ENCODE measurements around the gene PCSK2. TPM values are rescaled to one million over a fixed set of nuclear protein-coding genes. Genes with fewer than 3 reads are reported as not detected.

The PCSK2 gene
- total and polyA plus RNA-seq, 4 donors = 0.08 to 0.14 (median 0.09) TPM; not detected in 1

GRCh38 chr20:17295991-17296390 lies 69.2 kb downstream of the PCSK2 start (continued):
- no peak for TF ChIP-seq ZBTB33 (IDR thresholded peaks at IDR 0.05)
- TF ChIP-seq TAF1 (conservative IDR thresholded peaks at IDR 0.05) = no peak
- TF ChIP-seq HNF4A (conservative IDR thresholded peaks at IDR 0.05) = no peak

DNA sequence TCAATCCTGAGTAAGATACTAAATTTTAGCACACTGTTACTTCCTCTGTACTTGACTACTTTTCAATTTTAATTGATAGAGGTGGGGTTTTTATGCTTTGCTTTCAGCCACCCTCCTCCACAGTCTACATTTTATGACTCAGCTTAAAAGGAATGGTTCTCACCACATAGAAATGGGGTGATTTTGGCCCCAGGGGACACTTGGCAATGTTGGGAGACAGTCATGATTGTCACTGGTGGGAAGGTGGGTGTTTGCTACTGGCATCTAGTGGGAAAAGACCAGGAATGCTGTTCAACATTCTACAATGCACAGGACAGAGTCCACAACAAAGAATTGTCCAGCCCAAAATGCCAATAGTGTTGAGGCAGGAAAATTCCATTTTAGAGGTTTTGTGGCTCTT lies 71.3 kb downstream of the PCSK2 start:
- Histone ChIP-seq H3K4me3 (ENCODE audit: low read depth in 1 of 3, low read length in 3 of 3) (no peak overlapping the region), H3K27me3 (ENCODE audit: control insufficient read depth in 4 of 4, insufficient read depth in 4 of 4, low read length in 3 of 4) (no peaks in the 10 kb centered on the region), H3K36me3 (ENCODE audit: control insufficient read depth in 4 of 4, insufficient read depth in 3 of 4, low read depth in 1 of 4, low read length in 3 of 4) (no peaks in the 10 kb centered on the region), H3K9me3 (ENCODE audit: control insufficient read depth in 4 of 4, low read length in 3 of 4) (no peaks in the 10 kb centered on the region), H3K4me1 (ENCODE audit: control insufficient read depth in 4 of 4, insufficient read depth in 4 of 4, low read length in 3 of 4) (no peaks in the 10 kb centered on the region), H3K27ac (ENCODE audit: low read depth in 1 of 2, low read length in 2 of 2) (no peak overlapping the region), H3K9ac (ENCODE audit: low read depth in 1 of 2, low read length in 2 of 2) (no peak overlapping the region)
- TF ChIP-seq SP1 (IDR thresholded peaks at IDR 0.05) (no peak), RXRA (IDR thresholded peaks at IDR 0.05) (no peak), YY1 (IDR thresholded peaks at IDR 0.05) (no peak), ATF3 (IDR thresholded peaks at IDR 0.05) (no peak), NR2F2 (IDR thresholded peaks at IDR 0.05) (no peak), TAF1 (conservative IDR thresholded peaks at IDR 0.05) (no peak), FOXA2 (IDR thresholded peaks at IDR 0.05) (no peak), JUND (IDR thresholded peaks at IDR 0.05) (no peak), RAD21 (IDR thresholded peaks at IDR 0.05) (no peak), MAX (IDR thresholded peaks at IDR 0.05) (no peak), HNF4G (IDR thresholded peaks at IDR 0.05) (no peak), HNF4A (conservative IDR thresholded peaks at IDR 0.05) (no peak), EGR1 (IDR thresholded peaks at IDR 0.05; ENCODE audit: low read depth in 2 of 2) (no peak), GABPA (IDR thresholded peaks at IDR 0.05 in 1 of 2, conservative IDR thresholded peaks at IDR 0.05 in 1 of 2) (no peak), FOXA1 (IDR thresholded peaks at IDR 0.05) (no peak), CTCF (IDR thresholded peaks at IDR 0.05; ENCODE audit: low read depth, low read length, missing input control) (no peak)
- TF ChIP-seq, protein P1, sequence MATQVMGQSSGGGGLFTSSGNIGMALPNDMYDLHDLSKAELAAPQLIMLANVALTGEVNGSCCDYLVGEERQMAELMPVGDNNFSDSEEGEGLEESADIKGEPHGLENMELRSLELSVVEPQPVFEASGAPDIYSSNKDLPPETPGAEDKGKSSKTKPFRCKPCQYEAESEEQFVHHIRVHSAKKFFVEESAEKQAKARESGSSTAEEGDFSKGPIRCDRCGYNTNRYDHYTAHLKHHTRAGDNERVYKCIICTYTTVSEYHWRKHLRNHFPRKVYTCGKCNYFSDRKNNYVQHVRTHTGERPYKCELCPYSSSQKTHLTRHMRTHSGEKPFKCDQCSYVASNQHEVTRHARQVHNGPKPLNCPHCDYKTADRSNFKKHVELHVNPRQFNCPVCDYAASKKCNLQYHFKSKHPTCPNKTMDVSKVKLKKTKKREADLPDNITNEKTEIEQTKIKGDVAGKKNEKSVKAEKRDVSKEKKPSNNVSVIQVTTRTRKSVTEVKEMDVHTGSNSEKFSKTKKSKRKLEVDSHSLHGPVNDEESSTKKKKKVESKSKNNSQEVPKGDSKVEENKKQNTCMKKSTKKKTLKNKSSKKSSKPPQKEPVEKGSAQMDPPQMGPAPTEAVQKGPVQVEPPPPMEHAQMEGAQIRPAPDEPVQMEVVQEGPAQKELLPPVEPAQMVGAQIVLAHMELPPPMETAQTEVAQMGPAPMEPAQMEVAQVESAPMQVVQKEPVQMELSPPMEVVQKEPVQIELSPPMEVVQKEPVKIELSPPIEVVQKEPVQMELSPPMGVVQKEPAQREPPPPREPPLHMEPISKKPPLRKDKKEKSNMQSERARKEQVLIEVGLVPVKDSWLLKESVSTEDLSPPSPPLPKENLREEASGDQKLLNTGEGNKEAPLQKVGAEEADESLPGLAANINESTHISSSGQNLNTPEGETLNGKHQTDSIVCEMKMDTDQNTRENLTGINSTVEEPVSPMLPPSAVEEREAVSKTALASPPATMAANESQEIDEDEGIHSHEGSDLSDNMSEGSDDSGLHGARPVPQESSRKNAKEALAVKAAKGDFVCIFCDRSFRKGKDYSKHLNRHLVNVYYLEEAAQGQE (IDR thresholded peaks at IDR 0.05) = no peak
- no peak for DNase-seq (ENCODE audit: low spot score)

All from liver (tissue), 9 donors.